IPS DF 6.9 (cell line): ENCODE data around the gene POU3F3.

Source experiments
- DNase-seq: peaks from one replicate; pipeline ENCODE4 v3.0.0-alpha.2; 2013; ENCODE audit warnings: low read depth, low spot score
- H3K27ac ChIP-seq: one replicate; pipeline ENCODE4 v1.5.1; 2013; ENCODE audit warnings: low read length, control low read depth
- H3K27me3 ChIP-seq: 2 replicates; pipeline ENCODE4 v1.6.1; 2013; ENCODE audit warnings: mild to moderate bottlenecking, low read length; ENCODE audit not compliant: control insufficient read depth, insufficient read depth
- H3K36me3 ChIP-seq: 2 replicates; pipeline ENCODE4 v1.6.1; 2013; ENCODE audit warnings: low read length; ENCODE audit not compliant: control insufficient read depth, insufficient read depth
- H3K4me1 ChIP-seq: 2 replicates; pipeline ENCODE4 v1.6.1; 2013; ENCODE audit warnings: low read length; ENCODE audit not compliant: control insufficient read depth, insufficient read depth
- H3K4me3 ChIP-seq: 2 replicates; pipeline ENCODE4 v1.5.1; 2013; ENCODE audit warnings: mild to moderate bottlenecking, low read length
- H3K9me3 ChIP-seq: 2 replicates; pipeline ENCODE4 v1.6.1; 2013; ENCODE audit warnings: low read length, inconsistent platforms; ENCODE audit not compliant: control insufficient read depth, insufficient read depth
- WGBS: extraction: QIAGEN DNeasy Blood & Tissue Kit; methylation state at CpG from one replicate; pipeline ENCODE4 v1.1.7; 2013; ENCODE audit warnings: mixed read lengths, missing lambda C conversion rate; ENCODE audit not compliant: insufficient read length, insufficient coverage; 5-methylcytosine and 5-hydroxymethylcytosine counted together

POU3F3 gene

DNA sequence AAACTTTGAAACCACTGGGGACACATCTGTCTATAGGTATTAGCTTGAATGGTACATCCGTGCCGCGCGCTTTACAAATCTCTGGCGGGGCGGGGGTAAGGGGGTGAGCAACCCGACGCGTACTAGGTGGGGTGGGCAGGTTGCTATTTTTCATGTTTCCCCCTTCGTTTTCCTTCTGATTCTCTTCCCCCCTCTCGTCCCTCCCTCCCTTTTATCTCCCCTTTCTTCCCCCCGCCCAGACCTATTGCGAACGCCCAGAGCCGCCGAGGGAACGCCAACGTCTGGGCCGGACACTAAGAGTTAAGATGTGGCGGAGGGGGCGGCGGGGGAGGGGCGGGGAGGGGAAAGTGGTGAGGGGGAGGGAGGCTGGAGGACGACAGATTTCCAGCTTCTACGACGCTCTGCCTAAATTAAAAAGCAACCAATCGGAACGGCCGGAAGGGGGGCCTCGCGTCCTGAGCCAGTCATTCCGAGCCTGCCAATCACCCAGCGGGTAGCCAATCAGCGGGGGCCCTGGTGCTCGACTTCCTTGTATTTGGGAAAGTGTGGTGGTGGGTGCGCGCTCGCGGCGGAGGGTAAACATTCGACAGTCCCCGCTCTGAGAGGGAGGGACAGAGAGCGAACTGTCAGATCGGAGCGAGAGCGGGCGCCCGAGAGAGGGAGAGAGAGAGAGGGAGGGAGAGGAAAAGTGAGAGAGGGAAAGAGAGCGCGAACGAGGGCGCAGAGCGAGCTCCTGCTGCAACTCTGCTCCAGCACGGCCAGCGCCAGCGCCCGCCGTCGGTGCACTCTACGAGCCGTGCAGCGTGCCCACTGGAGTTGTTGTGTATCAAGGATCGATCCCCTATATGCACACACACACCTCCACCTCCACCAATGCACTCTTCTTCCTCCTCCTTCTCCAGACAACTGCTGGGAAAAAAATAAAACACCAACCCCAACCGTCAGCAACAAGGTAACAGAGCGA is at the start of gene POU3F3:
Gene POU3F3, plus strand, starts transcription at position 582 of the 964 bp plus-strand sequence. CDS start 1,396 bp downstream, outside the sequence.
- H3K27me3 ChIP-seq: peaks cover 49% of the 10 kb centered on the region
- no CpG with 5 or more reads among the region's 65 CpGs for WGBS

DNA sequence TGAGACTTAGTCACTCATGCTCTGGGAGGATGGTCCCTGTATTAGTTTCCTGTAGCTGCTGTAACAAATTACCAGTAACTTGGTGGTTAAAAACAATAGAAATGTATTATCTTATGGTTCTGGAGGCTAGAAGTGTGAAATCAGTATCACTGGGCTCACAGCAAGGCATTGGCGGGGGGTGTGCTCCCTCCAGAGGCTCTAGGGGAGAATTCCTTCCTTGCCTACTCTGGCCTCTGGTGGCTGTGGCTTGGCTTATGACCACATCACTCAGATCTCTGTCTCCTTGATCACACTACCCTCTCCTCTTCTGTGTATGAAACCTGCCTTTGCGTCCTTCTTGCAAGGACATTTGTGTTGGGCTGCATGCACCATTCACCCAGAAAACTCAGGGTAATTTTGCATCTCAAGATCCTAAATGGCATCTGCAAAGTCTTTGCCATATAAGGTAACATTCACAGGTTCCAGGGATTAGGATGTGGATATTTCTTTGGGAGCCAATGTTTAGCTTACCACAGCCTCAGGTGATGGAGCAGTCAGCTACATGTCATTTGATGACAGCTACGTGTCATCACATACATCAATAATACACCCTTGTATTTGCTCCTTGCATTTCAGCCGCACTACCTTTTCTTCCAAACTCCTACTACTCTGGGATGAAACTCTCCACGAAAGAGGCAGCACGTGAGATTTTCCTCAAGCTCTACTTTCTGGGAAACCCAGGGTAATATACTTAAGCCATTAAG is 49.6 kb upstream of the POU3F3 start:
- no peaks in the 10 kb centered on the region for H3K4me1 ChIP-seq
- no peaks in the 10 kb centered on the region for H3K9me3 ChIP-seq
- DNase-seq: no peak
- no peak overlapping the region for H3K4me3 ChIP-seq
- no peaks in the 10 kb centered on the region for H3K36me3 ChIP-seq
- no peak overlapping the region for H3K27ac ChIP-seq
- no peaks in the 10 kb centered on the region for H3K27me3 ChIP-seq
- WGBS: no CpG with 5 or more reads among the region's 6 CpGs

More for the DNA sequence above, at the start of gene POU3F3:
- peak; percentile 94 for DNase-seq
- H3K36me3 ChIP-seq: no peaks in the 10 kb centered on the region
- no peak within 1 kb of the TSS for H3K27ac ChIP-seq
- peaks cover 7% of the 10 kb centered on the region for H3K4me1 ChIP-seq
- H3K9me3 ChIP-seq: no peaks in the 10 kb centered on the region
- H3K4me3 ChIP-seq: peak within 1 kb of the TSS; percentile 51; the same call in 1 of the 2 replicates

DNA sequence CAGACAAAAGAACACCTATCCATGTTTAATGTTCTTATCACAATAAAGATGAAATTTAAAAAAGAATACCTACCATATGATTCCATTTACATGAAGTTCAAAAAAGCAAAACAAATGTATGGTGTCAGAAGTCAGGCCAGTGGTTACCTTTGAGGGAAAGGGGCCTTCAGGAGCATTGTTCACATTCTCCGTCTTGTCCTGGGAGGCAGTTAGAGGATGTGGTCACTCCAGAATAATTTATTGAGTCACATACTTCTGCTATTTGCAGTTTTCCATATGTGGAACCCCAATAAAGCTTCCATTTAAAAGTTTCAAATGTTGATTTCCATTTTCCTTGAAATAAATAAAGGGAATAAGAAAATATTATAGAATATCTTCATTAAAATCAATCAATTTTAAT is 41.6 kb upstream of the POU3F3 start:
- Histone ChIP-seq H3K27me3 (no peaks in the 10 kb centered on the region), H3K36me3 (no peaks in the 10 kb centered on the region), H3K4me3 (no peak overlapping the region), H3K4me1 (0 out of 2 replicates have a peak, but pooled peaks cover 1% of the 10 kb centered on the region), H3K9me3 (no peaks in the 10 kb centered on the region), H3K27ac (no peak overlapping the region)
- no CpG with 5 or more reads among the region's 1 CpG for WGBS
- no peak for DNase-seq

- H3K9me3 ChIP-seq: no peaks in the 10 kb centered on the region
- WGBS: no CpG with 5 or more reads among the region's 5 CpGs
- no peak overlapping the region for H3K4me3 ChIP-seq
- H3K4me1 ChIP-seq: 0 out of 2 replicates have a peak, but pooled peaks cover 1% of the 10 kb centered on the region
- no peaks in the 10 kb centered on the region for H3K36me3 ChIP-seq
- H3K27ac ChIP-seq: no peak overlapping the region
- no peaks in the 10 kb centered on the region for H3K27me3 ChIP-seq
- no peak for DNase-seq
Observed at GRCh38 chr2:104816143-104816542, 37.8 kb upstream of the POU3F3 start.

DNA sequence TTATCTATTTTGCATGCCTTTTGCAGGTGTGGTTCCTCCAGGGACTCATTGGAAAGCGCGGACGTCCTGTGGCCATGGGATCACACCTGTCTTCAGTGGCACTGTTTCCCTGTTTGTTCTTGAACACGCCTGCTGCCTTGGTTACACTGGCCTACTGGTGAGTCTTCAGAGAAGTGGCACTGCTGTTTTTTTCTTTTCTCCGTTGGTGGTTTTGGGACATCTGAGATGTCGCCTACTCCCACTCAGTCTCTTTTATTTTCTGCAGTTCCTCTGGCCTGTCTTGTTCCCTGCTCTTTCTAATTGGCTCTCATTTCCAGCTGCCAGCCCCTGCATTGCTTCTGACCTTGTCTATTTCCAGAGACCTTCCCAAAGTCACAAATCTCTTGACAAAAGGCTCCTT is 35.7 kb upstream of the POU3F3 start:
- Histone ChIP-seq H3K9me3 (no peaks in the 10 kb centered on the region), H3K27me3 (no peaks in the 10 kb centered on the region), H3K4me1 (no peaks in the 10 kb centered on the region), H3K36me3 (no peaks in the 10 kb centered on the region), H3K4me3 (no peak overlapping the region), H3K27ac (no peak overlapping the region)
- no peak for DNase-seq
- WGBS: no CpG with 5 or more reads among the region's 6 CpGs

DNA sequence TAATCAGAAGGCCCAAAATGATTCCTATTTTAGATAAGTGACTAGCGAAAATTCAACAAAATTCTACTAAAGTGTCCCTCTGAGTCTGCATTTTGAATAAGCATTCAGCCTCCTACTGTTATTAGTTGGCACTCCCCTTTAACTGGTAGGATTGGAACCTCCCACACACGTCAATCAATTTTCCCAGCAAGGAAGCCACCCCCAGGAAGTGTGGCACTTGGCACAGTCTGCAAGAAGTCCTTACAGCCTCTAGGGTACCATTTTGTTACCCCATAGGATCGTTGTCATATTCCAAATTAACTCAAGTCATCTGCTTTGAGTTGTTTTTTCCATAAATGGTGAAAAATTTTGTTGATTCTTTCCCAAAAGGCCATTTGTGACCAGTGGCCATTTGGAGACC is 33.8 kb upstream of the POU3F3 start:
- Histone ChIP-seq H3K27me3 (no peaks in the 10 kb centered on the region), H3K36me3 (no peaks in the 10 kb centered on the region), H3K9me3 (no peaks in the 10 kb centered on the region), H3K4me1 (no peaks in the 10 kb centered on the region), H3K4me3 (no peak overlapping the region), H3K27ac (no peak overlapping the region)
- WGBS: no CpG with 5 or more reads among the region's 3 CpGs
- DNase-seq: no peak

- H3K9me3 ChIP-seq: no peaks in the 10 kb centered on the region
- no peak overlapping the region for H3K27ac ChIP-seq
- no peaks in the 10 kb centered on the region for H3K36me3 ChIP-seq
- H3K4me3 ChIP-seq: no peak overlapping the region
- WGBS: no CpG with 5 or more reads among the region's 3 CpGs
- DNase-seq: no peak
- no peaks in the 10 kb centered on the region for H3K4me1 ChIP-seq
- H3K27me3 ChIP-seq: no peaks in the 10 kb centered on the region
Observed at GRCh38 chr2:104825124-104825865, 28.6 kb upstream of the POU3F3 start.

GRCh38 chr2:104826016-104826415 is 27.9 kb upstream of the POU3F3 start:
- no peak for DNase-seq
- Histone ChIP-seq H3K4me1 (no peaks in the 10 kb centered on the region), H3K36me3 (no peaks in the 10 kb centered on the region), H3K9me3 (no peaks in the 10 kb centered on the region), H3K4me3 (no peak overlapping the region), H3K27ac (no peak overlapping the region), H3K27me3 (no peaks in the 10 kb centered on the region)
- WGBS: no CpG with 5 or more reads among the region's 2 CpGs

GRCh38 chr2:104831742-104832141 is 22.2 kb upstream of the POU3F3 start:
- H3K36me3 ChIP-seq: no peaks in the 10 kb centered on the region
- no CpG with 5 or more reads among the region's 1 CpG for WGBS
- no peak for DNase-seq

More at GRCh38 chr2:104831742-104832141, 22.2 kb upstream of the POU3F3 start:
- no peaks in the 10 kb centered on the region for H3K9me3 ChIP-seq
- 0 out of 2 replicates have a peak, but pooled peaks cover 1% of the 10 kb centered on the region for H3K4me1 ChIP-seq
- H3K4me3 ChIP-seq: no peak overlapping the region
- no peaks in the 10 kb centered on the region for H3K27me3 ChIP-seq
- H3K27ac ChIP-seq: no peak overlapping the region
